ENCODE results near the gene CXCL9. TPM values are rescaled to one million over a fixed set of nuclear protein-coding genes. Genes with fewer than 3 reads are reported as not detected.
"Not testable (repeated sequence)": the region's sequence is repeated elsewhere in the genome, so short reads cannot be mapped to it uniquely, and the experiment has no call there.

CXCL9 gene
- not detected for polyA plus RNA-seq (2013, experiment 1 of 4)
- polyA plus RNA-seq (2013, experiment 2 of 4): not detected
- polyA plus RNA-seq (2013, experiment 3 of 4): not detected
- not detected for polyA plus RNA-seq (2013, experiment 4 of 4)

DNA sequence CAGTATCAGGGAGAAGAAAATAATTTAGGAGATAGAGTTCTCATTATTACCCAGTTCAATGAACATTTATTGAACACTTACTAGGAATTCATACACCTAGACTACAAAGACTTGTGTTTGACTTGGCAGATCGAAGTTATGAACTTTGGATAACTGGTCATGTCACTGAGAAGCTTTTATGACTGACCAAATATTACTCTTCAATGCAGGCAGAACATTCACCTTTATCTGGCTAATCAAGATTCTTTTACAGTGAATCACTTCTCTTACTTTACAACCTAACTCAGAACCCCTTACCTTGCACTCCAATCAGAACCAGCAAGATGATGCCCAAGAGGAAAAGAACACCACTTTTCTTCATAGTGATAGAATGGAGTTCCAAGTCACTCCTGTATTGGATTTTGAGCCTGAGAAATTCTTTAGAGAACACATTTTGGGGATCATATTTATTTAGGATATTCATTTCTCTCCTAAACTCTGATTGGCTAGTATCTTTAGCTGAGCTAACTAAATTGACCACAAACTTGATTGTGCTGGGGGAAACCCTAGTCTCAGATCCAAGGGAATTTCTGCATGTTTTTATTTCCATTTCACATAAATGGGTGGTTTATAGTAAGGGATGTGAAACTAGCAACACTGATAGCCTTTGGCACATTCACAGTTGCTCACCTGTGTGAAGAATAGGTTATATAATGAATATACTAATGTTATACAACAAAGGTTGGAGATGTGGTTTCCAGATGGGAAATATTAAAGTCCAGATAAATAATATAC is at the start of gene CXCL9:
Gene CXCL9, minus strand, starts transcription at position 421 of the 774 bp plus-strand sequence. Its CDS starts 60 bp downstream, at position 361.
- Histone ChIP-seq H3K4me3 (ENCODE audit: insufficient read depth, low read depth, low read length) (no peak within 1 kb of the TSS), H3K36me3 (ENCODE audit: control insufficient read depth, insufficient read depth, low read length) (no peaks in the 10 kb centered on the region), H3K27me3 (ENCODE audit: control insufficient read depth, insufficient read depth, low read length, poor library complexity, severe bottlenecking) (peaks cover 3% of the 10 kb centered on the region), H3K27ac (ENCODE audit: insufficient read depth, low read depth, low read length, poor library complexity, severe bottlenecking) (no peak within 1 kb of the TSS), H3K9me3 (ENCODE audit: control insufficient read depth, low read length) (no peaks in the 10 kb centered on the region), H3K4me1 (ENCODE audit: control insufficient read depth, insufficient read depth, low read length) (peaks cover 8% of the 10 kb centered on the region)
- 94% methylated on average over 1 of the region's 1 CpG for whole genome bisulfite sequencing, 2 experiments

DNA sequence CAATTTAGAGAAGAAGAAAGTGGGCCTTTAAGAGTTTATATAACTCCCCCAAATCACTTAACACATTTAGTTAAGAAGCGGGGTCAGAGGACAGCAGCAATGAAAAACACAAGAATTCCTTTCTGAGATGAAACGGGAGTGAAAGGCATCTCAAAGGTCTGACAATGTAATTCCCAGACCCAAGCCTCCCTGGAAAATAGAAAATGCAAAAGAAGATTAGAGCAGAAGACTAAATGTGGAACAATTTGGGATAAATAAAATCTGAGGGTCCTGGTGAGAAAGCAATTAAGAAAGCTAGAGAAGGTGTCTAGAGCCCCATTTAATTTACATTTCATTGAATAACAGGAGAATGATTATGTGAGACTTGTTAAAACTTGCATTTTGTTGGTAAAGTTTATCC is 48.1 kb upstream of the CXCL9 start:
- no peak overlapping the region for H3K4me3 ChIP-seq (ENCODE audit: insufficient read depth, low read depth, low read length)
- no peaks in the 10 kb centered on the region for H3K36me3 ChIP-seq (ENCODE audit: control insufficient read depth, insufficient read depth, low read length)
- peaks cover 4% of the 10 kb centered on the region for H3K4me1 ChIP-seq (ENCODE audit: control insufficient read depth, insufficient read depth, low read length)
- no peak overlapping the region for H3K27ac ChIP-seq (ENCODE audit: insufficient read depth, low read depth, low read length, poor library complexity, severe bottlenecking)
- no peaks in the 10 kb centered on the region for H3K9me3 ChIP-seq (ENCODE audit: control insufficient read depth, low read length)
- WGBS, 2 experiments: 46 to 49% methylated on average over 2 of the region's 2 CpGs
- no peaks in the 10 kb centered on the region for H3K27me3 ChIP-seq (ENCODE audit: control insufficient read depth, insufficient read depth, low read length, poor library complexity, severe bottlenecking)

DNA sequence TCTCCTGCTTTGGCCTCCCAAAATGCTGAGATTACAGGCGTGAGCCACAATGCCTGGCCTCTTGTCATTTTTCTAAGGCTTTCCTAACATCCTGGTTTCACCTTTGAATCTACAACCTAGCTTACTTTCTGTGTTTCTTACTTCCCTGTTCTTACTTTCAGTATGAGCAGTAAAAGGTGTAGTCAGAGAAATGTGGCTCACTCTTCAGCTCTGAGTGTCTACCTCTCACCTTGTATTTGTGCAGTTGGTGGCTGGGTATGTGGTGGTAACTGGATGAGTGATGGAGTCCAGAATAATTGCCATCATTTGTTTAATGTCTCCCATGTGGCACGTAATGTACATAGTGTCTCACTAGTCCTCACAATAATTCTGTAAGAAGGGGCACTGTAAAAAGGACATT is 47.7 kb upstream of the CXCL9 start:
- no peaks in the 10 kb centered on the region for H3K9me3 ChIP-seq (ENCODE audit: control insufficient read depth, low read length)
- WGBS, 2 experiments: 97% methylated on average over 2 of the region's 2 CpGs
- no peak overlapping the region for H3K4me3 ChIP-seq (ENCODE audit: insufficient read depth, low read depth, low read length)
- H3K27me3 ChIP-seq (ENCODE audit: control insufficient read depth, insufficient read depth, low read length, poor library complexity, severe bottlenecking): no peaks in the 10 kb centered on the region
- no peak overlapping the region for H3K27ac ChIP-seq (ENCODE audit: insufficient read depth, low read depth, low read length, poor library complexity, severe bottlenecking)
- peaks cover 4% of the 10 kb centered on the region for H3K4me1 ChIP-seq (ENCODE audit: control insufficient read depth, insufficient read depth, low read length)
- H3K36me3 ChIP-seq (ENCODE audit: control insufficient read depth, insufficient read depth, low read length): no peaks in the 10 kb centered on the region

DNA sequence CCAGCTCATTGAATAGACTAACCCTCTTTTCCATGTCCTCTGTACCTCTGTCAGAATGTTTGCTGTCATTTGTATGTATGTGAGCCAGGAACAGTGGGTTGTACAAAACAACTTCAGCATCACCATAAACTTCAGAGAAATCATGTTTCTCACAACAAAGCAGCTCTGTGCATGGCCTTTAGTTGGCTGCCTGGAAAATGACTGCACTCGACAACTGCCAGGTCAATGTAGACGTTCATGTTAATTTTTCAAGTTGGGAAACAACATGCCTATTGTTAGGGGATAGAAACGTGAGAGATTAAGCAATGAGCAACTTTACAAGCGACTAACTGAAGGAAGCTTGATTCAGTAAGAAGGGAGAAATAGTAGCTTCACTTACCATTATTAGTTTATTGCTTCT is 46.4 kb upstream of the CXCL9 start:
- peaks cover 4% of the 10 kb centered on the region for H3K4me1 ChIP-seq (ENCODE audit: control insufficient read depth, insufficient read depth, low read length)
- WGBS, 2 experiments: 36 to 51% methylated on average over 4 of the region's 4 CpGs
- H3K36me3 ChIP-seq (ENCODE audit: control insufficient read depth, insufficient read depth, low read length): no peaks in the 10 kb centered on the region
- no peak overlapping the region for H3K27ac ChIP-seq (ENCODE audit: insufficient read depth, low read depth, low read length, poor library complexity, severe bottlenecking)
- no peaks in the 10 kb centered on the region for H3K27me3 ChIP-seq (ENCODE audit: control insufficient read depth, insufficient read depth, low read length, poor library complexity, severe bottlenecking)
- H3K4me3 ChIP-seq (ENCODE audit: insufficient read depth, low read depth, low read length): no peak overlapping the region
- no peaks in the 10 kb centered on the region for H3K9me3 ChIP-seq (ENCODE audit: control insufficient read depth, low read length)

DNA sequence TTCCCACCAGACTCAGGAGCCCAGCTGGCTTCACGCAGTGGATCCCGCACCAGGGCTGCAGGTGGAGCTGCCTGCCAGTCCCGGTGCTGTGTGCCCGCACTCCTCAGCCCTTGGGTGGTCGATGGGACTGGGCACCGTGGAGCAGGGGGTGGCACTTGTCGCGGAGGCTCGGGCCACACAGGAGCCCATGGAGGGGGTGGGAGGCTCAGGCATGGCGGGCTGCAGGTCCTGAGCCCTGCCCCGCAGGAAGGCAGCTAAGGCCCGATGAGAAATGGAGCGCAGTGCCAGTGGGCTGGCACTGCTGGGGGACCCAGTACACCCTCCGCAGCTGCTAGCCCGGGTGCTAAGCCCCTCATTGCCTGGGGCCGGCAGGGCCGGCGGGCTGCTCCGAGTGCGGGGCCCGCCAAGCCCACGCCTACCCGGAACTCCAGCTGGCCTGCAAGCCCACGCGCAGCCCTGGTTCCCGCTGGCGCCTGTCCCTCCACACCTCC is 43.3 kb upstream of the CXCL9 start:
- WGBS, 2 experiments: 89 to 91% methylated on average over 27 of the region's 27 CpGs
- H3K4me3 ChIP-seq (ENCODE audit: insufficient read depth, low read depth, low read length); H3K4me1 ChIP-seq (ENCODE audit: control insufficient read depth, insufficient read depth, low read length); H3K9me3 ChIP-seq (ENCODE audit: control insufficient read depth, low read length); H3K27ac ChIP-seq (ENCODE audit: insufficient read depth, low read depth, low read length, poor library complexity, severe bottlenecking); H3K36me3 ChIP-seq (ENCODE audit: control insufficient read depth, insufficient read depth, low read length); H3K27me3 ChIP-seq (ENCODE audit: control insufficient read depth, insufficient read depth, low read length, poor library complexity, severe bottlenecking): not testable (repeated sequence)

DNA sequence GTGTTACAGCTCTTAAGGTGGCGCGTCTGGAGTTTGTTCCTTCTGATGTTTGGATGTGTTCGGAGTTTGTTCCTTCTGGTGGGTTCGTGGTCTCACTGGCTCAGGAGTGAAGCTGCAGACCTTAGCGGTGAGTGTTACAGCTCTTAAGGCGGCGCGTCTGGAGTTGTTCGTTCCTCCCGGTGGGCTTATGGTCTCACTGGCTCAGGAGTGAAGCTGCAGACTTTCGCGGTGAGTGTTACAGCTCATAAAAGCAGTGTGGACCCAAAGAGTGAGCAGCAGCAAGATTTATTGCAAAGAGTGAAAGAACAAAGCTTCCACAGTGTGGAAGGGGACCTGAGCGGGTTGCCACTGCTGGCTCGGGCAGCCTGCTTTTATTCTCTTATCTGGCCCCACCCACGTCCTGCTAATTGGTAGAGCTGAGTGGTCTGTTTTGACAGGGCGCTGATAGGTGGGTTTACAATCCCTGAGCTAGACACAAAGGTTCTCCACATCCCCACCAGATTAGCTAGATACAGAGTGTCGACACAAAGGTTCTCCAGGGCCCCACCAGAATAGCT is 42.6 kb upstream of the CXCL9 start:
- H3K27me3 ChIP-seq (ENCODE audit: control insufficient read depth, insufficient read depth, low read length, poor library complexity, severe bottlenecking); H3K36me3 ChIP-seq (ENCODE audit: control insufficient read depth, insufficient read depth, low read length); H3K9me3 ChIP-seq (ENCODE audit: control insufficient read depth, low read length); H3K4me1 ChIP-seq (ENCODE audit: control insufficient read depth, insufficient read depth, low read length); H3K27ac ChIP-seq (ENCODE audit: insufficient read depth, low read depth, low read length, poor library complexity, severe bottlenecking); H3K4me3 ChIP-seq (ENCODE audit: insufficient read depth, low read depth, low read length): not testable (repeated sequence)
- WGBS, 2 experiments: 93 to 94% methylated on average over 16 to 17 of the region's 17 CpGs

DNA sequence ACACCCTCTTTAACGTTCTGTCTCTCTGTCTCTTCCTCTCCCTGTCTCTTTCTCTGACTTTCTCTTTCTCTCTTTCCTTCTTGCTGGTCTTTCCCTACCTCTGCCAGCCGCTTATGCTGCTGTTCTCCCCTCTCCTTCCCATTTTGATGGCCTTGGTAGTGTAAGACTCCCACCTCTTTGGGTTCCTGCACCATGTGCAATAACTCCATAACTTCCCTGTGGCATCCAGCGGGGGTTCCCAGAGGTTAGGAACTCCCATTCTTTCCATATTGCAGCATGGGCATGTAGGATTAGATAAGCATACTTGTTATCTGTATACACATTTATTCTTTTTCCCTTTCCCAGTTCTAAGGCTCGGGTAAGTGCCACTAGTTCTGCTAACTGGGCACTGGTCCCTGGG is 37.4 kb upstream of the CXCL9 start:
- H3K9me3 ChIP-seq (ENCODE audit: control insufficient read depth, low read length); H3K27ac ChIP-seq (ENCODE audit: insufficient read depth, low read depth, low read length, poor library complexity, severe bottlenecking); H3K36me3 ChIP-seq (ENCODE audit: control insufficient read depth, insufficient read depth, low read length); H3K4me1 ChIP-seq (ENCODE audit: control insufficient read depth, insufficient read depth, low read length); H3K4me3 ChIP-seq (ENCODE audit: insufficient read depth, low read depth, low read length); H3K27me3 ChIP-seq (ENCODE audit: control insufficient read depth, insufficient read depth, low read length, poor library complexity, severe bottlenecking): not testable (repeated sequence)
- 90 to 96% methylated on average over 3 to 4 of the region's 4 CpGs for WGBS, 2 experiments

DNA sequence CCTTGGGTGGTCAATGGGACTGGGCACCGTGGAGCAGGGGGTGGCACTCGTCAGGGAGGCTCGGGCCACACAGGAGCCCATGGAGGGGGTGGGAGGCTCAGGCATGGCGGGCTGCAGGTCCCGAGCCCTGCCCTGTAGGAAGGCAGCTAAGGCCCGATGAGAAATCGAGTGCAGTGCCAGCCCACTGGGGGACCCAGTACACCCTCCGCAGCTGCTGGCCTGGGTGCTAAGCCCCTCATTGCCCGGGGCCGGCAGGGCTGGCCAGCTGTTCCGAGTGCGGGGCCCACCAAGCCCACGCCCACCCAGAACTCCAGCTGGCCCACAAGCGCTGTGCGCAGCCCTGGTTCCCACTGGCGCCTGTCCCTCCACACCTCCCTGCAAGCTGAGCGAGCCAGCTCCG is 36.0 kb upstream of the CXCL9 start:
- H3K9me3 ChIP-seq (ENCODE audit: control insufficient read depth, low read length): not testable (repeated sequence)

DNA sequence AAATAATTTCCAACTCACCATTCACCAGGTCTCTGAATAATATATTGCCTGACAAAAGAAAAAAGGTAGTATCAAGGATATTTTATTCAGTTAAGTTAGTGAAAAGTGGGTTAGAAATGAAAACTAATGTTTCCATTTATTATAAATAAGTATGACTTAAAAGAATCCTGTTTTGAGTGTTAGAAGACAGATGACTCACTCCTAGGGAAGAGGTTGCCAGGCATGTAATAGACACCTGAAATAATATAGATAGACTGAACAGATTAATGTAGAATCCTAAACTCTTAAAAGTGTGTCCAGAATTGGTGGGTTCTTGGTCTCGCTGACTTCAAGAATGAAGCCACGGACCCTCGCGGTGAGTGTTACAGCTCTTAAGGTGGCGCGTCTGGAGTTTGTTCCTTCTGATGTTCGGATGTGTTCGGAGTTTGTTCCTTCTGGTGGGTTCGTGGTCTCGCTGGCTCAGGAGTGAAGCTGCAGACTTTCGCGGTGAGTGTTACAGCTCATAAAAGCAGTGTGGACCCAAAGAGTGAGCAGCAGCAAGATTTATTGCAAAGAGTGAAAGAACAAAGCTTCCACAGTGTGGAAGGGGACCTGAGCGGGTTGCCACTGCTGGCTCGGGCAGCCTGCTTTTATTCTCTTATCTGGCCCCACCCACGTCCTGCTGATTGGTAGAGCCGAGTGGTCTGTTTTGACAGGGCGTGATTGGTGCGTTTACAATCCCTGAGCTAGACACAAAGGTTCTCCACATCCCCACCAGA is 35.1 kb upstream of the CXCL9 start:
- H3K27me3 ChIP-seq (ENCODE audit: control insufficient read depth, insufficient read depth, low read length, poor library complexity, severe bottlenecking); H3K4me3 ChIP-seq (ENCODE audit: insufficient read depth, low read depth, low read length); H3K4me1 ChIP-seq (ENCODE audit: control insufficient read depth, insufficient read depth, low read length); H3K36me3 ChIP-seq (ENCODE audit: control insufficient read depth, insufficient read depth, low read length); H3K27ac ChIP-seq (ENCODE audit: insufficient read depth, low read depth, low read length, poor library complexity, severe bottlenecking); H3K9me3 ChIP-seq (ENCODE audit: control insufficient read depth, low read length): not testable (repeated sequence)
- WGBS, 2 experiments: 93 to 94% methylated on average over 12 to 15 of the region's 18 CpGs

More for the DNA sequence above, 36.0 kb upstream of the CXCL9 start:
- WGBS, 2 experiments: 95 to 97% methylated on average over 18 of the region's 18 CpGs
- H3K27me3 ChIP-seq (ENCODE audit: control insufficient read depth, insufficient read depth, low read length, poor library complexity, severe bottlenecking); H3K27ac ChIP-seq (ENCODE audit: insufficient read depth, low read depth, low read length, poor library complexity, severe bottlenecking); H3K4me3 ChIP-seq (ENCODE audit: insufficient read depth, low read depth, low read length); H3K4me1 ChIP-seq (ENCODE audit: control insufficient read depth, insufficient read depth, low read length); H3K36me3 ChIP-seq (ENCODE audit: control insufficient read depth, insufficient read depth, low read length): not testable (repeated sequence)

DNA sequence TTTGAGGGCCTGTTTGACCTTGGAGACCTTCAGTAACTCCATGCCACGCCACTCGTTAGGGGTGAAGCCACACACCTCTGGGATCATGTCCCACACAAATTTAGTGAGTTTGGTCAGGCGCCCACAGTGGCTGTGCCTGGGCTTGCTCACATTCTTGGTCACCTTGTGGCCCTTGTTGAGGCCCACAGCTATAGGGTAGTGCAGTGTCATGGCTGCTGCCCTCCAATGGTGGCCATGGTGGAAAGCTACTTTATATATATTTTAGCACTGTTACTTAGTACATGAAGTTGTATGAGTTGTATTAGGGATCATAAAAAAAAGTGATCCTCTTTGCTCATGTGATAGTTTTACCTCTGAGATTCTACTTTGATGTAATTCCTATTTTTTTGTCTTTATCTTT is 29.5 kb upstream of the CXCL9 start:
- WGBS, 2 experiments: 94 to 96% methylated on average over 3 of the region's 3 CpGs

More for the DNA sequence above, 29.5 kb upstream of the CXCL9 start:
- Histone ChIP-seq H3K27ac (ENCODE audit: insufficient read depth, low read depth, low read length, poor library complexity, severe bottlenecking) (no peak overlapping the region), H3K27me3 (ENCODE audit: control insufficient read depth, insufficient read depth, low read length, poor library complexity, severe bottlenecking) (no peaks in the 10 kb centered on the region), H3K9me3 (ENCODE audit: control insufficient read depth, low read length) (no peaks in the 10 kb centered on the region), H3K36me3 (ENCODE audit: control insufficient read depth, insufficient read depth, low read length) (no peaks in the 10 kb centered on the region), H3K4me1 (ENCODE audit: control insufficient read depth, insufficient read depth, low read length) (no peaks in the 10 kb centered on the region), H3K4me3 (ENCODE audit: insufficient read depth, low read depth, low read length) (no peak overlapping the region)

All from ectodermal cell (in vitro differentiated cells).